Measurements from ENCODE around the gene NLRP1.

The NLRP1 gene

DNA sequence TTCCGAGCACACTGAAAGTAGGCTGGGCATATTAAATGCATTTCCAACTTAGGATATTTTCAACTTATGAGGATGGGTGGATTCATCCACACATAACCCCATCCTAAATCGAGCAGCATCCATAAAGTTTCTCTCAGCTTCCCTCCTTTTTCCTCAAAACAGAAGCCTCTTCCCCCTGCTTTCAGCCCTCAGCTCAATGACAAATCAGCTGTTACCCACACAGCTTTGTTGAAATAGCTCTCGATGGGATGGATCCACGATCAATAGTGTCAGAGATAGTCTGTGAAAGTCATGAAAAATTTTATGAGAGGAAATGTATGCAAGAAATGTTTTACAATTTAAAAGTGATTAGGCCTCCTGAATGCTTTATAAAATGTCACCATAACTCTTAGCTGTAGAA is 118.0 kb downstream of the NLRP1 start:
- no peak for DNase-seq

GRCh38 chr17:5464717-5465507 is 119.4 kb downstream of the NLRP1 start:
- DNase-seq: no peak

Measured in CD4-positive, alpha-beta T cell treated with Interleukin-4 for 1 hour (primary cell).